Measurements from ENCODE around the gene RHOU. TPM values are rescaled to one million over a fixed set of nuclear protein-coding genes. Genes with fewer than 3 reads are reported as not detected.

Gene RHOU
- polyA plus RNA-seq, 4 donors: 13.2 to 18.0 (median 17.1) TPM

GRCh38 chr1:228782662-228783417 lies 47.6 kb downstream of the RHOU start:
- DNase-seq (ENCODE audit: low read depth in 4 of 4, low spot score in 2 of 4): no peak

GRCh38 chr1:228783418-228784040 lies 48.2 kb downstream of the RHOU start:
- DNase-seq (ENCODE audit: low read depth in 4 of 4, low spot score in 2 of 4): no peak

GRCh38 chr1:228784181-228784580 lies 48.9 kb downstream of the RHOU start:
- no peak for DNase-seq (ENCODE audit: low read depth in 4 of 4, low spot score in 2 of 4)

DNA sequence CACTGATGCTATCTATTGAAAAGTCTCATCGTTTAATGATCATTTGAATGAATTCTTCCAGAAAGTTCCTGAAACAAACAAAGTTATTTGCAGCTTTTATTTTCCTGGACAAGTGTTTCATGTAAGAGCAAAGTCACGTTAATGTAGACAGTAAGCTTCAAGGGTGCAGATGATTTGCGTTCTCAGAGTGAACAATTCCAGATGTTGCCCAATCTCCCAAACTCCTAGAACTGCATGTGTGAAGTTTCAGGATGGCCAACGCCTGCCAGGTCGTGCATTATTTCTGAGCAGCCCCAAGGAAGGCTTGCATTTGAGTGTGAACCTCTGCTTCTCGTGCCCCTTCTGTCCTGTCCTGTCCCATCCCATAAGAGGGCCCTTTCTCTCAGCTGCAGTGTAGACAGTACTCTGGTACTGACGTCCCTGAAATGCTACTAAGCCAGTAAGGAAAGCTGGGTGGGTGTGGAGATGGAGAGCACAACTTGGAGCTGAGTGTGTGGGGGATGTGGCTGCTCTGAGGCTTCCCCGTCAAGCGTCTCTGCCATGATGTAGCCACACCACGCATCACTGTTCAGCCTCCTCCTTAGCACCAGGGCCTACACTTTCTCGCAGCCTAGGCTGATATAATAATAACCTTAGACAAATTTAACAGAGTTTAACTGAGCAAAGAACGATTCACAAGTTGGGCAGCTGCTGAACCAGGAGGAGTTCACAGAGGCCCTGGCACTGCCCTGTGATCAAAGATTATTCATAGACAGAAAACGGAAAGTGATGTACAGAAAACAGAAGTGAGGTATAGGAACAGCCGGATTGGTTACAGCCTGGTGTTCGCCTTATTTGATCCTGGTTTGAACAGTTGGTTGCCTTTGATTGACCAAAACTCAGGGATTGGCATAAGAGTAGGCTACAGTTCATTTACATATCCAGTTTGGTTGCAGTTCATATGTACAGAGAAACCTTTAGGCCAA lies 50.4 kb downstream of the RHOU start:
- DNase-seq (ENCODE audit: low read depth in 4 of 4, low spot score in 2 of 4): no peak

- no peak for DNase-seq (ENCODE audit: low read depth in 4 of 4, low spot score in 2 of 4)
Observed at GRCh38 chr1:228786361-228787129, 51.3 kb downstream of the RHOU start.

DNA sequence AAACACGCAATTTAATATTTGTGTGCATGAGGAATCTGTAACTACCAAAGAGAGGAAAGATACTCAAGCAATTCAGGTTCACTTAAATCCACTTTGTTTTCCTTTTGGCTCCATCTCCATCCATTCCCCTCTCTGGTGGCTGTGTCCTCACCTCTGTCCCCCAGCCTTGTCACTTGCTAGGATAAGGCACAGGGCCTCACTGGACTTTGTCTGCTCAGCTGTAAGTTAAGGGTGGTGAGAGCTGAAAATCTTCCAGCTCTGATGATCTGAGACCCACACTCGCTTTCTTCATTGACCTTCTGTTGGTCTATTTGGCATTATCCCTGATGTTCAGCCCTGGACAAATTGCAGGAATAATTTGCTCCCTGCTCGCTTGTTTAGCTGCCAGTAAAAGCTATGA lies 56.5 kb downstream of the RHOU start:
- no peak for DNase-seq (ENCODE audit: low read depth in 4 of 4, low spot score in 2 of 4)

GRCh38 chr1:228792601-228793000 lies 57.3 kb downstream of the RHOU start:
- DNase-seq (ENCODE audit: low read depth in 4 of 4, low spot score in 2 of 4): no peak

- DNase-seq (ENCODE audit: low read depth in 4 of 4, low spot score in 2 of 4): no peak
Observed at GRCh38 chr1:228793032-228793431, 57.8 kb downstream of the RHOU start.

DNA sequence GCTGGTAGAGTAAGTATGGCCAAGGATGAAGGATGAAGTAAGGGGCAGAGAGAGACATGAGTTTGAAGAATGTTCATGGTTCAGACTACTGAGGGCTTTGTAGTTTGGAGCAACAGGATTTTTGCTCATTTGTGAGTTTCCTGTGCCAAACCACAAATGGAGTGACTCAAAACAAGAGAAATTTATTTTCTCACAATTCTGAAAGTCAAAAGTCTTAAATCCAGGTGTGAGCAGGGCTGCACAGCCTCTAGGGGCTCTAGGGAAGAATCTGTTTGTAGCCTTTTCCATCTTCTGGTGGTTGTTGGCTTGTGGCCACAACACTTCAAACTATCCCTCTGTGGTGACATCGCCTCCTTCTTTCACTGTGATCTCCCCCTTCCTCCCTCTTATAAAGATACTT lies 58.9 kb downstream of the RHOU start:
- DNase-seq (ENCODE audit: low read depth in 4 of 4, low spot score in 2 of 4): no peak

DNA sequence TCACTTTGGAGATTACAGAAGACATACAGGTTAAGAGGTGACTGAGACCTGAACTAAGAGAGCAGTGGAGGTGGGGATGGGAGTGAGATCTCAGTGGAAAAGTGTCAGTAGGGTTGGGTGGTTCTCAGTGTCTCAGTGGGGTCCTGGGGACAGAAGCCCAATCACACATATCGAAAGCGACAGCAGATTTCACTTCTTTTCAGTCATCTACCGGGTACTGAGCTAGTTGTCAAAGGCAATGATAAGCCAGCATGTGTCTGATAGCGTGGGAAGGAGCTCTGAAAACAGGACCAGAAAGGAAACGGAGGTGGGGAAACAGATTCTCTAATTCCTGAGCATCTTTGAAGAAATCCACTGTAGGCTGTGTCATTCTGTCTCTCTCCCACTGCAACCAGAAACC lies 59.5 kb downstream of the RHOU start:
- no peak for DNase-seq (ENCODE audit: low read depth in 4 of 4, low spot score in 2 of 4)

DNA sequence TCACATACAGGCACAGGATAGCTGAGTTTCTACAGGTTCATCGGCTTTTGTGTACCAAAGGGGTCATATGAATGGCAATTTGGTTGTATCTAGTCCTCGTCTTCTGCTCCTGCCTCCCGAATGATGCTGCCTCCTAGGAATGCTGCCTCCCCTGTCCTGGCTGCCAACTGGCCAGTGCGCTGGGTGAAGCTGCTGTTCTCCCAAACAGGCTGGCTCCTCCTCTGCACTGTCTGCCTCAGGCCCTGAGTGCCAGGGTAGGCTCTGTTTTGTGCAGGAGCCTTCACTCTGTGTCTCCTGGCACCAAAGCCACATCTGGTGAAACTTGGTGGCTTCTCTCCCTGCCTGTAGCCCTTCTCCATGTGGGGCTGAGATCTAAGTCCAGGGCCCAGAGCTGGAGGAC lies 60.3 kb downstream of the RHOU start:
- no peak for DNase-seq (ENCODE audit: low read depth in 4 of 4, low spot score in 2 of 4)

Other genes with a start within 250 kb of the RHOU start
- gene RNF187, start 248.1 kb upstream of the RHOU start, polyA plus RNA-seq (ENCODE audit: insufficient read length in 4 of 4): 100 to 1,000 TPM in 1 of 4 donors, 10 to 100 TPM in 3; 81.4 to 110 (median 83.1) TPM

All from left renal cortex interstitium (tissue), 4 donors.